ENCODE data around the gene MYO15A. TPM values are rescaled to one million over a fixed set of nuclear protein-coding genes. Genes with fewer than 3 reads are reported as not detected.

The MYO15A gene
- total RNA-seq, 1 experiment from 2014 or later, result 0.05 TPM

DNA sequence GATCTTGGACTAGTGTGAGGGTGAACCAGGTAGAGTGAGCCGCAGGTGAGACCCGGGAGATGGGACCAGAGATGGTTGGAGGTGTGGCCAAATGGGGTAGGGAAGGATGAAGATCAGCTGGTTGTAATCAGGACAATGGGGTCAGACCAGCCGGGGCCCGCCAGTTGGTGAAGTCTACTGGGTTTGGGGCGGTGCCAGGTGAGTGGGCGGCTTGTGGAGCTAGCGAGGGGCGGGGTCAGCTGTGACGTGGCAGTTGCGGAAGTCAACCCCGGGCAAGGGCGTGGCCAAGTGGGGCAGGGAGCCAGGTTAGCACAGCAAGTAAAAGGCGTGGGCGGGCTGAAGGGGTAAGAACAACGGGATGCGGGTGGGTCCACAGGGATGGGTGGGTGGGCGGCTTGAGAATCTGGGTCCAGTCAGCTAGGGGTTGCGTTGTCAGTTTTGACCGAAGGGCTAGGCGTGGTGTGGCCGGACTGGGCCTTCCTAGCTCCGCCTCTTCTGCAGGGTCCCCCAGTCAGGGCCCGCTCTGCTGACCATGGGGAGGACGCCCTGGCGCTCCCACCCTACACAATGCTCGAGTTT, 49.6 kb downstream of the MYO15A start:
- peak; percentile 73 for DNase-seq (ENCODE audit: low spot score)

DNA sequence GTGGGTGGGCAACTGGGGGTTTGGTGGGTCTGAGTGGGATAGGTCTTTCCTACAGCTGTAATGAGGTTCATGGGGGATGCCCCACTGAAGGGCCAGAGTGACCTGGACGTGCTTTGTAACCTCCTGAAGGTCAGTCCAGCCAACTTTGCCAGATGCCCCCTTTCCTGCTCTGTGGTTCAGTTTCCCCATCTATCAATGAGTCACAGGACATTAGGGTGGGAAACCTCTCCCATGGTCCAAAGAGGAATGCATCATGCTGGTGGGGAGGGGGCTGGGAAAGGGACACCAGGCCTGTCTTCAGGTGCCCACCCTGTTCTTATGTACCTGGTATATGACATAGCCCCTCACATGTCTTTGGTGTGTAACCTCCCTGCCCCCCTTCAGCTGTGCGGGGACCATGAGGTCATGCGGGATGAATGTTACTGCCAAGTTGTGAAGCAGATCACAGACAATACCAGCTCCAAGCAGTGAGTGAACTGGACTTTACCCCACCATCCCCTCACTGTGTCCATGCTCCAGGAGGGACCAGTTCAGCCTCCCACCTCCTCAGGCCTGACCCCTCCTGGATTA, 51.1 kb downstream of the MYO15A start:
- DNase-seq (ENCODE audit: low spot score), result no peak

DNA sequence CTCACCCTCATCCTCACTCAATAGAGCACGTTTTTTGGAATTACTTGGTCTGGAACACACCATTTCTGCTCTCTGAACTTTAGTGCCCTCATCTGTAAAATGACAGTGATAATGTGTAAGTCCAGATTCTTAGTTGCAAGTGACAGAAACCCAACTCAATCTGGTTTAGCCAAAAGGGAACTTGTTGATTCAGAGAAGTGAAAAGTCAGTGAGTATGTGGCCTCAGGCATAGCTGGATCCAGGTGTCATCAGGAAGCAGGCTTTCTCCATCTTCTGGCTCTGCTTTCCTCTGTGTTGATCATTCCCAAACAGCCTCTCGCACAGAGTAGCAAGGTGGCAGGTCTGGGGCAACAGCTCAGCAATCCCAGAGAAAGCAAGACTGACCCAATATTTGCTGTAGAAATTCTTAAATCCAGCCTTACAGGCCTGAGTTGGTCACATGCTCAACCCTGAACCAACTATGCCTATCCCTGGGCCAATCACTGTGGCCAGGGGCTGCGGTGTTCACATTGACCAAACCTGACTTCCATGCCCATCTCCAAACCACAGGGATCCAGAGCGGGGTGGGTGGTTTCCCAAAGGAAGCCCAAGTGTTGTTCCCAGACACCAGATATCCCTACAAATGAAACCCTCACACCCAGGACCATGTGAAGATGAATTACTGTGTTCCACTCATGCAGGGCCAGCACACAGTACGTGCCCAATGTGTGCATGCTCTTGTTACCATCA, 51.7 kb downstream of the MYO15A start:
- no peak for DNase-seq (ENCODE audit: low spot score)

DNA sequence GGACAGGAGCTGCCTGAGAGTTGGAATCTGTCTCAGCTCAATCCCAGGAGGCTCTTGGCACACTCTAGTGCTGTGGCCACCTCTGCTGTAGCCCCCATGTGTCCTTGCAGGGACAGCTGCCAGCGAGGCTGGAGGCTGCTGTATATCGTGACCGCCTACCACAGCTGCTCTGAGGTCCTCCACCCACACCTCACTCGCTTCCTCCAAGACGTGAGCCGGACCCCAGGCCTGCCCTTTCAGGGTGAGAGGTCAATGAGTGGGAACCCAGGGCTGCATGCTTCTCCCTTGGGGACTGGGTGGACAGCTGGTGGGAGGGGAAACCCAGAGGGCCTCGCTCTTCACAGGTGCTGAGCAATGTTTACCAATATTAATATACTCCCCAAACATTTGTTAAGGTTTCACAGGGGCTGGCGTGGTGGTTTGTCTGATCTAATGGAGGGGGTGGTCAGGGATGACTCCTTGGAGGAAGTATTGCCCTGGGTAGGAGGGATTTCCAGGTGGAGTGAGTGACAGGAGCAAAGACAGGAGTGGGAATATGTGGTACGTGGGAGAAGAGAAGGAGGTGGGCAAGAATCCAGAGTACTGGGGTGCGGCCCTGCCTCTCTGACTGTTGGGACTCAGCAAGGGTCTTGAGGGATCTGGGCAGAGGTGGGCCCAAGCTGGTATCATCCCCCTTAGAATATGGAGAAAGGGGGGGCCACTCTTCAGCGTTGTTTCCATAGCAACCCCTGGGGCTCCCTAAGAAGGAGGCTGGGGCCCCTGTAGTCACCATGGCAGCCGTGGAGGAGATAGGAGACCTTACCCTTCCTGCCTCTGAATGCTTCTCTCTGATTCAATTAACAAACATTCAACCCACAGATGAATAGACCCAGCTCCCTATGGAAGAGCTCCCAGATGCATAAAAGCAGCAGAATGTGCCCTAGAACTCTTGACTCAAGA, 52.9 kb downstream of the MYO15A start:
- no peak for DNase-seq (ENCODE audit: low spot score)

DNA sequence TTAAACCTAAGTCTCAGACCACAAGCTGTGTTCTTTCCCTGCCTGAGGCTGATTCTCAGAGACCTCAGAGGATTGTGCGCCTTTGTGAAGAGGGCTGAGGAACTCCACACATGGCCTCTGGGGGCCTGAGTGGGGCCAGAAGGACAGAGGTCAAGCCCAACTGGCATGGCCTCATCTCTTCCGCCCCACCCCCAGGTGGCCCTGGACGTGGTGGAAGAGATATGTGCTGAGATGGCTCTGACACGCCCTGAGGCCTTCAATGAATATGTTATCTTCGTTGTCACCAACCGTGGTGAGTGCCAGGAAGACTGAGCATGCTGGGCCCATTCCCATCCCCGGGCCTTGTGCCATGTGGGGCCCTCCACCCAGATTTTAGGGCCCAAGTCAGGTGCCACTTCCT, 55.0 kb downstream of the MYO15A start:
- DNase-seq (ENCODE audit: low spot score), result no peak

DNA sequence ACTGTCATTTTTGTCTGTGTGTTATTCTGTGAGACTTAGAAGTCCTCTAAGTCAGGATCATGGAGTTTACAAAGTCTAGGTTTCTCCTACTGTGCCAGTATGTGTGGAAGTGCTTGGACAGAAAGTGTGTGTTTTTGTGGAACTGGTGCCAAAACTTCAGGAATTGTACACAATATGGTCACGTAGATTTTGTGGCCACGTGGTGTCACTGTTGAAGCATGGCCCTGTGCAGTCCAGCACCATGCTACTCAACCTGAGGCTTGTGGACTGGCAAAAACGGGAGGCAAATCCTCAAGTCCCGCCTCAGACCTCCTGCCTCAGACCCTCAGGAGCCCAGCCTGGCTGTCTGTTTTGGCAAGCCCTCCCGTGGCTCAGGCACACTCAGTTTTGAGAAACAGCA, 58.3 kb downstream of the MYO15A start:
- peak; percentile 29 for DNase-seq (ENCODE audit: low spot score)

DNA sequence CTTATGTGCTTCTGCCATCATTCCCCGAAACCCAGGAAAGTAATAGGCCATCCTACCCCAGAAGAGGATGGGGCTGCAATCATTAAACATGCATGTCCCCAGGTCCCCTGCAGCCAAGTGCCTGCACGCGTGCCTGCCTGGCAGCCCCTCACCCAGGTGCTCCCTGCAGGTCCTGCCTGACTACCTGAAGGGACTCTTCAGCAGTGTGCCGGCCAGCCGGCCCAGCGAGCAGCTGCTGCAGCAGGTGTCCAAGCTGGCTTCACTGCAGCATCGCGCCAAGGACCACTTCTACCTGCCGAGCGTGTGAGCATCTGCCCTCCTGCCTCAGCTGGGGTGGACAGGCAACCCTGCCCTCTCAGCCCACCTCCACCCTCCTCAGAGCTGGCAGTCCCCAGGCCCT, 58.9 kb downstream of the MYO15A start:
- DNase-seq (ENCODE audit: low spot score), result no peak

DNA sequence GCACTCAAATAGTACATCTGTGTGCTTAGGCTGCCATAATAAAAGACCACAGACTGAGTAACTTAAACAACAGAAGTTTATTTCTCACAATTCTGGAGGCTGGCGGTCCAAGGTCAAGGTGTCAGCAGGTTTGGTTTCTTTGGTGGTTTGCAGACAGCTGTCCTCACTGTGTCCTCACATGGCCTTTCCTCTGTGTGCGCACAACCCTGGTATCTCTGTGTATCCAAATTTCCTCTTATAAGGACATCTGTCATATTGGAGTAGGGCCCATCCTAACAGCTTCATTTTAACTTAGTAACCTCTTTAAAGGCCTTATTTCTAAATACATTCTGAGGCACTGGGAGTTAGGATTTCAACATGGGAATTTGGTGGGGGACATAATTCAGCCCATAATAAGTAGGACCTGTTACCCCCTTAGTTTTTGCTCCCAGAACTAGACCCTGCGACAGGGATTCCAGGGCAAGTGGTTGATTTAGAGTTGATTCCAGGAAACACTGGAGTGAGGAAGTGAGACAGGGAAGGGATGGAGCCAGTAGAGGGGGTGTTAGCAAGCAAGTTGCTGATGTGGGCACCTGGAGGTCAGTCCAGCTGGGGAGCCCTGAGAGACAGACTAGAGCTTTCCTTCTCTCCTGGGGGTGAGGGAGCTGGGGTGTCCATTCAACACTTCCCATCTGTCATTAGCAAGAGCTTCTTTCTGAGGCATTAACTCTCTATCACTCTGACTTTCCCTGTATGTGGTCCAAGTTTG, 64.1 kb downstream of the MYO15A start:
- DNase-seq (ENCODE audit: low spot score), result no peak

DNA sequence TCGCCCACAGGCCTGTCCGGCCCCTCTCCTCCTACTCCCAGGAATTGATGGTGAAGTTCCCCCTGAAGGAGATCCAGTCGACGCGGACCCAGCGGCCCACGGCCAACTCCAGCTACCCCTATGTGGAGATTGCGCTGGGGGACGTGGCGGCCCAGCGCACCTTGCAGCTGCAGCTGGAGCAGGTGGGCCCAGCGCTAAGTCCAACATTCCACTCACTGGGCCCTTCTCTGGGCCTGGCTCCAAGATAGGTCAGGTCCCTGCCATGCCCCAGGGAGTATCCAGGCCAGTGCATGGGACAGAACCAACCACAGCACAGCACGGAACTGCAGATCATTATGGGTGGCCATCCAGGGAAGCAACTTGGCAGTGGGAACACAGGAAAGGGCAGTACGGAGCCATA, 65.2 kb downstream of the MYO15A start:
- no peak for DNase-seq (ENCODE audit: low spot score)

DNA sequence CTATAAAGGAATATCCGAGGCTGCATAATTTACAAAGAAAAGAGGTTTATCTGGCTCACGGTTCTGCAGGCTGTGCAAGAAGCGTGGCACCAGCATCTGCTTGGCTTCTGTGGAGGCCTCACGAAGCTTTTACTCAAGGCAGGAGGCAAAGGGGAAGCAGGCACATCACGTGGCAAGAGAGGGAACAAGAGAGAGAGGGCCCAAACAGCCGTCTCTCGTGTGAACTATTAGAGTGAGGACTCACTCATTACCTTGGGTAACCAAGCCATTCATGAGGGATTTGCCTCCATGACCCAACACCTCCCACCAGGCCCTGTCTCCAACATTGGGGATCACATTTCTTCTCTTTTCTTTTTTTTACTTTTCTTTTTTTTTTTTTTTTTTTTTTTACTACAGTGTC, 67.6 kb downstream of the MYO15A start:
- DNase-seq (ENCODE audit: low spot score), result no peak

DNA sequence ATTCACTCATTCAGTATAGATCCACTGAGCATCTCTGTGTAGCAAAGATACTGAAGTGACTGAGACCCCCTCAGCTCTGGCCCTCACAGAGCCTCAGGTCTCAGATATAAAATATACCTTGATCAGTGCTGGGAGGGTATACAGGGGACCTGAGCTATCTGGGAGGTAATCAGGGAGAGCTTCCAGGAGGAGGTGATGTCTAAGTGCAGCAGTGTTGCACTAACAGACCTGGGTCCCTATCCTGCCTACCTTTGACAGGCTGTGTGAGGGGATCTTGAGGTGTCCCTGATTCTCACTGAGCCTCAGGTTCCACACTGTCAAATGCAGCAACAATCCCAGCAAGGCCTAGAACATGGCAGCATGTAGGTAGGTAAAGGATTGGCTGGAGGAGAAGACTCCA, 68.6 kb downstream of the MYO15A start:
- no peak for DNase-seq (ENCODE audit: low spot score)

DNA sequence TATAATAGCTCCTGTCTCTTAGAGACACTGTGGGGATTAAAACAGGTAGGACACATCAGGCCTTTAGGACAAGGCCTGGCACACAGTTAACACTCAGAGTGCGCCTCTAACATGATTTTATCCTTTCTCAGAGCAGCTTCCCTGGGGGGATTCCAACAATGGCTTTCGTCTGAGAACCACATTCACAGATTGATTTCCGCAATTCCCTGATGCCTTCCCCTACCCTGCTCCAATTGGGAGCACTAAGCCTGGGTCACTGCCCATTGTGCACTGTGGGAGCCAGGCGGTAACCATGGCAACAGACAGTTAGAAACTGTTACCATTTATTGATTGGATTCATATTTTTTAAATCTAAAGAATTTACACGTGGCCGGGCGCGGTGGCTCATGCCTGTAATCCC, 69.2 kb downstream of the MYO15A start:
- DNase-seq (ENCODE audit: low spot score), result no peak

DNA sequence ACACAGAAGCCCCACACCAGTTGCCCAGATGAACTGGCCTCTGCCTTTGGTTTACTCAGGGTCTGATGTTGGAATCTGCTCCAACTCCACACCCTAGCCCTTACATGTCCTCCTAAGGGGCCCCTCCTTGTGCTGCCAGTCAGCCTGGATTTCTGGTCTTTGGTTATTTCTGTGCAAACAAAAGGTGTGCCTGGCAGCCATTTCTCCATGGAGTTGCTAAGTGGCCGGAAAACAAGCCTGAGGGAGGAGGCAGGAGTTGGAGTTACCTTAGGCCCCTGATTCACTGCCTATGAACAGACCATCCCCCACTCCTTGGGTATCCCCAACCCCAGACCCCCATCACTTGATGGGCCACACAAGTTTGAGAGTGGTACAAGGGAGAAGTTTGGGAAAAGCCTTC, 70.6 kb downstream of the MYO15A start:
- no peak for DNase-seq (ENCODE audit: low spot score)

DNA sequence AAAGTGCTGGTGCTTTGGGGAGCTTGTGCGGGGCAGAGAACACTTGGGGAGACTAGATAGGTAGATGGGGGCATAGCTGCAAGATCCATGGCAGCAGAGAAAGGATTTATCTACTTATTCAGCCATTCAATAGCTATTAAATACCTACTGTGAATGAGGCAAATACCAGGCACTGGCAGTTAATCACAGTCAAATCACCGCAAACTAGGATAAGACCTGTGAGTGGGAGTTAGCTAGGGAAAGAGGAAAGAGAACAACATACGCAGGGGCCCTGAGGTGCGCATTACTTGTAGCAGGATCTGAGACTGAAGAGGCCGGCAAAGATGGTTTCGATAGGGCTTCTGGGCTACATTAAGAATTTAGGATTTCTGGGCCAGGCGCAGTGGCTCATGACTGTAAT, 71.2 kb downstream of the MYO15A start:
- no peak for DNase-seq (ENCODE audit: low spot score)

DNA sequence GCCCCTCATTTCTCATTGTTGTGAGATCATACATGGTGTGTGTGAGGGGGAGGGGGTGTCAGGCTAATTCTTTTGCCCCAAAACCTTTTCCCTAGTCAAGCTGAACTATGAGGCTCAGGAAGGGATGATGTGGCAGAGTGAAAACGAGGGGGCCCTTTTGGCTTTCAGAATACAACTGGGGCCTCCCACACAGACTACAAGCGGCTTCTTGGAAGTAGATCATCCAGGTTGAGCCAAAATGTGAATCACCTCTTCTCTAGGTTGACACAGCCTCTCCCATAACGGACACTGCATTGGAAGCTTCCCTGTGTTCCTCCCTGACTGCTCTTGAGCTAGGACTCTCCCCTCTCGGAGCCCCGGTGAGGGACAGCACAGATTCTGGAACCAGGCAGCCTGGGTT, 72.8 kb downstream of the MYO15A start:
- DNase-seq (ENCODE audit: low spot score), result no peak

DNA sequence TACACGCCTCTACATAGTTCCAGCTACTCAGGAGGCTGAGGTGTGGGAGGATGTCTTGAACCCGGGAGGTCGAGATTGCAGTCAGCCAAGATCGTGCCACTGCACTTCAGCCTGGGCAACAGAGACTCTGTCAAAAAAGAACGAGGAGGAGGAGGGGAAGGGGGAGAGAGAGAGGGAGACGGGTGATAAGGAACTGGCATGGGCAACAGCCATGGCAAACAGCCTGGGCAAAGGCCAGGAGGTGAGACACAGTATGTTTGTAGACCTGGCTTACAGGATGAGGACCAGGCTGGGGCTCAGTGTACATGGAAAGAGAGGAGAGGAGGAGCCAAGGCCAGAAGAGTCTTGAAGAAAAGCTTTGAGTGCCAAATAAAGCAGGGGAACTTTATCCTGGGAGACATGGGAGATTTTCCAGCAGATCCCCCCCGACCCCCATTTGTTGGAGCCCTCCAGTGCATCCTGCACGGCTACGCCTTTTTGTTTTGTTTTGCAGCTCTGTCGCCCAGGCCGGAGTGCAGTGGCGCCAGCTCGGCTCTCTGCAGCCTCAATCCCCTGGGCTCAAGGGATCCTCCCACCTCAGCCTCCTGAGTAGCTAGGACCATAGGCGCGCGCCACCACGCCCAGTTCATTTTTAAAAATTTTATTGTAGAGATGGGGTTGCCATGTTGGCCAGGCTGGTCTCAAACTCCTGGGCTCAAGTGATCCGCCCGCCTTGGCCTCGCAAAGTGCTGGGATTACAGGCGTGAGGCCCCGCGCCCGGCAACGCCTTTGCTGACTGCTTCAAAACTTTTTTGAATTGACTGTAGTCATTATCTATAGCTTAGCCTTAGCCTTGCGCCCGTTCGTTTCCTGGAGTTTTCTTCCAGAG, 73.8 kb downstream of the MYO15A start:
- DNase-seq (ENCODE audit: low spot score), result peak; percentile 11

DNA sequence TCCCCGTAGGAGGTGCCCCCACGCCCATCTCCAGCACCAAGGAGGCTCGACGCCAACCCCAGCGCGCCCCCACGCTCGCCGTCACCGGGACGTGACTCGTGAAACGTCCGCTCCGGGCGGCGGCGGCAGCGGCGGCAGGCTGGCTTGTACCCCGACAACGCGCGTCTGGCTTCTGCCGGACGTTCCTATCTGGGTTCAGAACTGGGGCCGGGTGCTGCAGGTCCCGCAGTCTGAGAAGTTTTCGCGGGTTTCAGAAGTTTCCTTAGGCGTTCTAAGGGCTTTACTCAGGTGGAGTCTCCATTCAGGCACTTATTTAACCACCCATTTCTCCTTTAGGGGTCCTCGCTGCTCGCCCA, 74.4 kb downstream of the MYO15A start:
- DNase-seq (ENCODE audit: low spot score), result no peak

DNA sequence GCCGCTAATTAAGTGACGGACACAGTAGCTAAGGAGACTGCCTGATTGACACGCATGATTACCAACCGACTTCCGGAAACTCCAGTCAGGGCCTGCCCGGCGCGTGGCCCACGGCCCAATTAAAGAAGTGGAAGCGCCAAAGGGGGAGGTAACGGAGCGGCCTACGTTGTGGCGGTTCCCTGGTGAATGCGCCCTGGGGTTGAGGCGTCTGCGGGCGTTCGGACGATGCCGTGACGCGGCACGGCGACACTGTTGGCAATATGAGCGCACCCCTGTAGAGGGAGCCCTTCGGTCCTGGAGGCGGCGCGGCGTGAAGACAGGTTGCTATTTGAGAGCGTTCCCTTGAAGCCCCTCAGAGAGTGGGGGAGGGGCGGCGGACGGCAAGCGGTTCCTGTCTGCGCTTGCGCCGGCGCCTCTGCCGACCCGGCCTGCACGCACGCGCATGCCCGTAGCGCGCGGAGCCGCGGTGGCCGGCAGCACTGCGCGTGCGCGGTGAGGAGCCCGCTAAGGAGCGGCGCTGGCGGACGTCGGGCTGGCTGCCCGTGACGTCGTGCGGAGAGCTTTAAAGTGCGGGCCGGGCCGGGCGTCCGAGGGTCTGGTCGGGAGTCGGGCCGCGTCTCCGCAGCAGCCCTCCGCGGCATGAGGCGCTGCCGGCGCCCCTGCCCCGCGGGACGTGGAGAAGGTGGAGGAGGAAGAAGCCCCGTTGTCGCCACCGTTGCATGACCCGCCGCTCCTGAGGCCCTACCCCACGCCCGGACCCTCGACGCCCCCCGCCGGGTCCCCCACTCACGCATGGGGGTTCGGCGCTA, 75.0 kb downstream of the MYO15A start, which contains the start of gene ALKBH5:
Gene ALKBH5, plus strand, starts transcription at position 495 of the 809 bp plus-strand sequence. CDS start 416 bp downstream, outside the sequence.
- DNase-seq (ENCODE audit: low spot score), result peak; percentile 93

Data from HT-29 (cell line).